Astrocyte of the cerebellum (primary cell): Measurements from ENCODE around the gene ZNF846.

Experiments
- DNase-seq: peaks from one replicate; pipeline ENCODE4 v3.0.0-alpha.2; 2011; ENCODE audit warnings: low read depth
- H3K4me3 ChIP-seq: 2 replicates; pipeline ENCODE4 v1.5.1; 2011; ENCODE audit warnings: mild to moderate bottlenecking, low read depth, low read length, moderate library complexity
- in situ Hi-C: cut with HindIII; loops from 2 replicates; pipeline ENCODE4 v1.10.0; 2017; ENCODE audit warnings: low sequenced_read_pairs
- TF ChIP-seq, protein P1 (sequence below): IDR thresholded peaks from 2 replicates; pipeline ENCODE4 v1.5.1; 2012; ENCODE audit warnings: low read length, low read depth, moderate library complexity, mild to moderate bottlenecking; ENCODE audit errors: missing control alignments

Gene ZNF846

DNA sequence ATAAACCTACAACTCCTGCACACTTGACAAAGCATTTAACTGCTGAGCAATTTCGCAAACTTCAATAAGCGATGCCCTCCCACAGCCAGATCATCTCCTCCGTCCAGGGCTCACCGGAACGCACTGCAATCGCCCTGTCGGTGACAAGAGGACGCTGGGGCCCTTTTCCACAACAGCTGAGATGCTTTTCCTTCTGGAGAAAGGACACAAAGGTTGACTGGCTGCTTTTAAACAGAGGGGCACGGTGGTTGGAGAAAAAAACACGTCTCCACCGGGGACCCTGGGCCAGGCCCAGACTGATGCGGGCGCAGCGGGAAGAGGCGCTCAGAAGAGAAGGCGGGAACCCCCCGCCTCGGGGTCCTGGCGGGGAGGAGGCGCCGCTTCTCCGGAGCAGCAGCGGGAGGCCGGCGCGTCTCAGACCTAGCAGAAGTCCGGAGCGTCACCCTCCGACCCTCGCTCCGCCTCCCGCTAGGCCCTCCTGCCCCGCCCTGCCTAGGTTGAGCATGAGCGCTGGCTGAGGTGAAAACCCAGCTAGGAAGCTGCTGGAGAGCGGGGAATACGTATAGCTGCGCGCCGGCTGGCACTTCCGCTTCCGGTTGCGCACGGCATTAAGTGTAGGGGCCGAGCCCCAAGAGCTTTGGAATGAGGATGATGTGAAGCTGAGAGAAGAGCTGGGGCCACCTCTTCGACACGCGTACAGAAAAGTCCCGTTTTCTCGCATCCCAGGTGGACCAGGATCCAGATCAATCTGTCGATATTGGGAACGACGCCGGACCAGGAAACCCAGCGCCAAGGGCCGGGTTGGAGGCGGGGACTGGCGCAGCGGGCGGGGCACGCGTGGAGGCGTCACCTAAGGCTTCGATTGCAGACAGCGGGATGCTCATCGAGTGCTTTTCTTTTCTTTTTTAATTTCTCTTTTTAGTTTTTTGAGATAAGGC, at the start of gene ZNF846:
TSS of gene ZNF846 (minus strand) at position 564 of the 938 bp plus-strand sequence. CDS start 3,788 bp downstream, outside the sequence.
- peak; percentile 82 for DNase-seq
- TF ChIP-seq, protein P1, sequence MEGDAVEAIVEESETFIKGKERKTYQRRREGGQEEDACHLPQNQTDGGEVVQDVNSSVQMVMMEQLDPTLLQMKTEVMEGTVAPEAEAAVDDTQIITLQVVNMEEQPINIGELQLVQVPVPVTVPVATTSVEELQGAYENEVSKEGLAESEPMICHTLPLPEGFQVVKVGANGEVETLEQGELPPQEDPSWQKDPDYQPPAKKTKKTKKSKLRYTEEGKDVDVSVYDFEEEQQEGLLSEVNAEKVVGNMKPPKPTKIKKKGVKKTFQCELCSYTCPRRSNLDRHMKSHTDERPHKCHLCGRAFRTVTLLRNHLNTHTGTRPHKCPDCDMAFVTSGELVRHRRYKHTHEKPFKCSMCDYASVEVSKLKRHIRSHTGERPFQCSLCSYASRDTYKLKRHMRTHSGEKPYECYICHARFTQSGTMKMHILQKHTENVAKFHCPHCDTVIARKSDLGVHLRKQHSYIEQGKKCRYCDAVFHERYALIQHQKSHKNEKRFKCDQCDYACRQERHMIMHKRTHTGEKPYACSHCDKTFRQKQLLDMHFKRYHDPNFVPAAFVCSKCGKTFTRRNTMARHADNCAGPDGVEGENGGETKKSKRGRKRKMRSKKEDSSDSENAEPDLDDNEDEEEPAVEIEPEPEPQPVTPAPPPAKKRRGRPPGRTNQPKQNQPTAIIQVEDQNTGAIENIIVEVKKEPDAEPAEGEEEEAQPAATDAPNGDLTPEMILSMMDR = peak; percentile 3
- in situ Hi-C loops = no loop called here
- peak within 1 kb of the TSS; percentile 73 for H3K4me3 ChIP-seq

DNA sequence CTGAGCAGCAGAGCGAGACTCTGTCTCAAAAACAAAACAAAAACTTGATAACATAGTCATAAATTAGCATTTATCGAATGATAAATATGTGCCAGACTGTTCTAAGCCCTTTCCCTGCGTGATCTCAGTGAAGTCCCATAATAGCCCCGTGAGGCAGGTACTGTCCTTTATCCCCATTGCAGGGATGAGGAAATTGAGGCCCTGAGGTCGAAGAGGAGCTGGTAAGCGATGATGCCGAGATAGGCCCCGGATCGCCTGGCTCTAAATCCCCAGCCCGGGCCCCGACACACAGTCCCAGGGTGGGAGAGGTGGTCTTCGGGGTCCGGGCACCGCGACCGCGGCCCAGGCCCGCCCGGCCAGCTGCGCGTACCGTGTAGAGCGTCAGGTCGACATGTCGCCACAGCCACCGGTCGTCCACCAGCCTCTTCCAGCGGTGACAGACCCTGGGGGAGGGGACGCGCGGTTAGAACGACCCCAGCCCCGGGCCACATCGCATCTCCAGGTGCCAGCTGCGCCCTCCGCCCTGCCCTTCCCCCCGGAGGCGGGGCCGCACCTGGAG, 49.7 kb upstream of the ZNF846 start:
- no peak for DNase-seq
- TF ChIP-seq, protein P1 = no peak
- peak overlapping the region; percentile 100 for H3K4me3 ChIP-seq
- in situ Hi-C loops = no loop called here

DNA sequence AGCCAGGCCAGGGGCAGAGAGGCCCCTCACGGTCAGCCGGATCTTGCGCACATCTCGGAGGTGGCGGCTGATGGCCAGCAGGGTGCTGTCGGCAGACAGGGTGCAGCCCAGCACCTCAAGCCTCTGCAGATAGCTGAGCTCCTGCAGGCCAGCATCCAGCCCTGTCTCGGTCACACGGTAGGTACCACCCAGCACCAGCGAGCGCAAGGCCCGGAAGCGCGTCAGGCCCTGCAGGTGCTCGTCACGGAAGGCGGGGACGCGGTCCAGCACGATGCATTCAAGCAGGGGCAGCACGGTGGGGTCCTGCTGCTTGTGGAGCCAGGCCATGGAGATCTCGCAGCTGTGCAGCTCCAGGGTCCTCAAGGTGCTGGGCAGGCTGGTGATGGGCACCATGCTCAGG, 42.6 kb upstream of the ZNF846 start:
- in situ Hi-C loops = no loop called here
- DNase-seq = no peak
- no peak overlapping the region for H3K4me3 ChIP-seq
- TF ChIP-seq, protein P1 = no peak

DNA sequence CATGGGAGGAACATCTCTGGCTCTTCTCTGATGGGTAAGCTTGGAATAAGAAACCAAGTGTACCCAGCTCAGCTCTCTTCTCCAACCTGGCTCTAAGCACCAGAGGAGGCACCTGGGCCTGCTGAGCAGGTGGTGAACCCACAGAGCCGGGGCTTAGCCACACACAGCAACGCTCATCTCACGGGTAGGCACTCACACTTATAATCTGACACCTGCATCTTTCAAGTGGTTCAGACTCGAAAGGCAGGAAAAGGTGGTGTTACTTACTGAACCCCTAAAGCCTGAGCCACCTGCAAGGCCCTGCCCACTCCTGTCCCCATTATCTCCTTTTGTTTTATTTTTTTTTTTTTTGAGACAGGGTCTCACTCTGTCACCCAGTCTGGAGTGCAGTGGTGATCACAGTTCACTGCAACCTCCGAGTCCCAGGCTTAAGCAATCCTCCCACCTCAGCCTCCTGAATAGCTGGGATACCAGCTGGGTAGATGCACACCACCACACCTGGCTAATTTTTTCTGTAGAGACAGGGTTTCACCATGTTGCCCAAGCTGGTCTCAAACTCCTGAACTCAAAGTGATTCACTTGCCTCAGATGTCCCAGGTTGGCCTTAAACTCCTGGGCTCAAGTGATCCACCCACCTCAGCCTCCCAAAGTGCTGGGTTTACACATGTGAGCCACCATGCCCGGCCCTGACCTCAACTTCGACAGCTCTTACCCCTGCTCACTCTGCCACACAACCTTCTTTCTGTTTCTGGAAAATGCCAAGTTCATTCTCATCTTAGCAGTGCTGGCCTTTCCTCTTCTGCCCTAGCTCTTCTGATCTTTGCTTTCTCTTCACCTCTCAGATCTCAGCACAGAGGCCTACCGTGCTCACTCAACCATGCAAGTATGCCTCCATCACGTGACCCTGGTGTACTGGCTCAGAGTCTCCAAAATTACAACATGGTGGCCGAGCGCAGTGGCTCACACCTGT, 40.6 kb upstream of the ZNF846 start:
- TF ChIP-seq, protein P1 = no peak
- no peak overlapping the region for H3K4me3 ChIP-seq
- in situ Hi-C loops = no loop called here
- no peak for DNase-seq

DNA sequence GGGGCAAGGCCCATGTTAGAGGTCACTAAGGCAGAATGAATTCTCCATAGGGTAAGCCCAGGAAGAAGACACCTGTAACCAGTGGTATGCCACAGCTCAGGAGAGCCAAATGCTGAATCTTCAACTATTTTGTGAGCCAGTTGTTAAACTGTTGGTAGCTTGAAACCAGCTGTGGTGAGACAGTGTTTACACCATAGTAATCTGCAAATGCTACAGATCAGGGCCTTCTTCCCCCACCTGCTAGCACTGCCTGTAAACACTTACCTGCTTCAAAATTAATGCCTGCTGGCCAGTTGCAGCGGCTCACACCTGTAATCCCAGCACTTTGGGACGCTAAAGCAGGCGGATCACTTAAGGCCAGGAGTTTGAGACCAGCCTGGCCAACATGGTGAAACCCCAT, 38.3 kb upstream of the ZNF846 start:
- TF ChIP-seq, protein P1 = no peak
- no peak for DNase-seq
- no peak overlapping the region for H3K4me3 ChIP-seq
- in situ Hi-C loops = no loop called here

DNA sequence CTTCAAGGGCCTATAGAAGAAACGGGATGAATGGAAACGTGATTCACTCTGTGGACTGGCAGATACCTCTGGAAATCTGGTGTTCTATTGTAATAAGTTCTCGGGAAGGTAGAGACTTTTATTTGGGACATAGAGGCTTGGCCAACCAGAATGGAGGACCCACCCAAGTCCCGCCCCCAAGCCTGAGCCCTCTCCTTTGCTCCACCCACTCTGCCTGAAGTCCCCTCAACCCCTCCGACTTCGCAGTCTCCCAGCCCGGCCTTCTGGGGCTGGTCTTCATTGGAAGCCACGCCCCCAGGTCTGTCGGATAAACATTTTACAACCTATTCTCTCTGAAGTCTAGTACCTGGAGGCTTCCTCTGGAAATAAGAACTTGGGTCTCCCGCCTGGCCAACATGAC, 33.4 kb upstream of the ZNF846 start:
- no peak overlapping the region for H3K4me3 ChIP-seq
- DNase-seq = no peak
- TF ChIP-seq, protein P1 = no peak
- in situ Hi-C loops = no loop called here
